OCI-LY1 (cell line): ENCODE results near the gene PARL.

Source experiments
- CTCF ChIP-seq: fragments of 200-600 bp; sonication (generic), shearing (Covaris generic); IDR thresholded peaks from 2 replicates; pipeline ENCODE4 v1.5.1; 2017; ENCODE audit warnings: mild to moderate bottlenecking, antibody characterized with exemption, low read length, moderate library complexity, mixed read lengths
- EZH2 ChIP-seq: fragments of 200-600 bp; sonication (generic), shearing (Covaris generic); IDR thresholded peaks from 2 replicates; pipeline ENCODE4 v1.8.0; 2017; ENCODE audit warnings: borderline replicate concordance, mixed run types, mild to moderate bottlenecking, antibody characterized with exemption, low read length, moderate library complexity, mixed read lengths

- TF ChIP-seq CTCF (no peak), EZH2 (no peak)
Observed at GRCh38 chr3:183800243-183800863, 84.3 kb downstream of the PARL start.
